Motor neuron (in vitro differentiated cells): ENCODE results near the gene TMEM132D. TPM values are rescaled to one million over a fixed set of nuclear protein-coding genes. Genes with fewer than 3 reads are reported as not detected.

ENCODE experiments used
- ATAC-seq, 8 experiments: fragments of 200-7000 bp; cut with Tn5 transposase; replicated peaks in 6 of 8; 2 replicates each; pipeline ENCODE4 v1.8.0; 2021; ENCODE audit warnings: mild to moderate bottlenecking in 8 of 8, moderate library complexity in 8 of 8
- H3K27ac ChIP-seq, 2 donors: fragments of 250-450 bp; sonication (Bioruptor Pico); 2 replicates each; pipeline ENCODE4 v1.9.0; 2021; ENCODE audit warnings: antibody characterized with exemption in 2 of 2, mild to moderate bottlenecking in 2 of 2, moderate library complexity in 1 of 2
- H3K4me1 ChIP-seq, 2 donors: fragments of 250-450 bp; sonication (Bioruptor Pico); replicated peaks in 1 of 2; 2 replicates each; pipeline ENCODE4 v1.6.1; 2021; ENCODE audit warnings: antibody characterized with exemption in 2 of 2, mild to moderate bottlenecking in 2 of 2, moderate library complexity in 1 of 2
- H3K4me3 ChIP-seq, 5 donors: fragments of 250-450 bp; sonication (Bioruptor Pico); 2 replicates each; pipeline ENCODE4 v1.9.0; 2021; ENCODE audit warnings: antibody characterized with exemption in 5 of 5, mild to moderate bottlenecking in 5 of 5, moderate library complexity in 4 of 5
- WGBS, 10 experiments: fragments of 450-650 bp; shearing (Covaris generic); methylation state at CpG; one replicate each; pipeline ENCODE4 v1.0.0; 2022; 5-methylcytosine and 5-hydroxymethylcytosine counted together
- in situ Hi-C, 9 experiments: fragments of 400-800 bp; cut with MboI; loops; one replicate each; pipeline ENCODE4 v1.15.0; 2021; ENCODE audit warnings: low sequenced_read_pairs in 9 of 9, low pct_unique_long_range_greater_than_20kb in 2 of 9; ENCODE audit not compliant: unreplicated experiment in 9 of 9
- total RNA-seq, 8 experiments: library from RNA; unstranded; fragments of 300-600 nt; gene quantifications; 2 replicates each; pipeline versions ENCODE4 v1.2.3 to v1.2.4, GENCODE V29; 2022

Gene TMEM132D
- total RNA-seq, 8 experiments from 2014 or later: 0.17 to 5.7 (median 1.5) TPM; not detected in 1

- H3K4me3 ChIP-seq: no peak overlapping the region
- H3K27ac ChIP-seq: no peak overlapping the region
- WGBS, 10 experiments: 0 to 78% (median 42%) methylated on average over 2 to 3 of the region's 4 CpGs; no CpG with 5 or more reads in 6 of the 10 experiments
- in situ Hi-C loops: no loop called here
- no peaks in the 10 kb centered on the region for H3K4me1 ChIP-seq
- no peak for ATAC-seq
Measured at GRCh38 chr12:129103231-129103630, 800.6 kb downstream of the TMEM132D start.

- ATAC-seq: peak in 1 of 8 experiments; percentile 12
- in situ Hi-C loops: no loop called here
- no peaks in the 10 kb centered on the region for H3K4me1 ChIP-seq
- H3K4me3 ChIP-seq: no peak overlapping the region
- WGBS, 10 experiments: 13 to 78% (median 56%) methylated on average over 2 to 6 of the region's 7 CpGs; no CpG with 5 or more reads in 4 of the 10 experiments
- no peak overlapping the region for H3K27ac ChIP-seq
Measured at GRCh38 chr12:129102233-129102632, 801.6 kb downstream of the TMEM132D start.

- ATAC-seq: peak in 1 of 8 experiments; percentile 54
- 35 to 100% (median 64%) methylated on average over 1 to 5 of the region's 5 CpGs for WGBS, 10 experiments
- no peak overlapping the region for H3K4me3 ChIP-seq
- in situ Hi-C loops: no loop called here
- no peak overlapping the region for H3K27ac ChIP-seq
- H3K4me1 ChIP-seq: no peaks in the 10 kb centered on the region
Measured at GRCh38 chr12:129101816-129102215, 802.0 kb downstream of the TMEM132D start.

GRCh38 chr12:129101404-129101803 lies 802.4 kb downstream of the TMEM132D start:
- 27 to 84% (median 47%) methylated on average over 1 to 5 of the region's 5 CpGs; no CpG with 5 or more reads in 2 of the 10 experiments for WGBS, 10 experiments
- in situ Hi-C loops: no loop called here
- Histone ChIP-seq H3K27ac (no peak overlapping the region), H3K4me1 (no peaks in the 10 kb centered on the region), H3K4me3 (no peak overlapping the region)
- ATAC-seq: peak in 1 of 8 experiments; percentile 84

GRCh38 chr12:129097451-129097850 lies 806.4 kb downstream of the TMEM132D start:
- no peak for ATAC-seq
- no peaks in the 10 kb centered on the region for H3K4me1 ChIP-seq
- H3K4me3 ChIP-seq: no peak overlapping the region
- 29 to 100% (median 57%) methylated on average over 1 to 3 of the region's 3 CpGs; no CpG with 5 or more reads in 1 of the 10 experiments for WGBS, 10 experiments
- in situ Hi-C loops: no loop called here
- no peak overlapping the region for H3K27ac ChIP-seq

- ATAC-seq: no peak
- Histone ChIP-seq H3K4me1 (no peaks in the 10 kb centered on the region), H3K4me3 (no peak overlapping the region), H3K27ac (no peak overlapping the region)
- in situ Hi-C loops: no loop called here
- WGBS, 10 experiments: 28 to 91% (median 59%) methylated on average over 1 to 7 of the region's 7 CpGs; no CpG with 5 or more reads in 4 of the 10 experiments
Measured at GRCh38 chr12:129096968-129097367, 806.9 kb downstream of the TMEM132D start.

- Histone ChIP-seq H3K4me1 (no peaks in the 10 kb centered on the region), H3K4me3 (no peak overlapping the region), H3K27ac (no peak overlapping the region)
- no peak for ATAC-seq
- in situ Hi-C loops: no loop called here
- 40 to 95% (median 67%) methylated on average over 1 to 8 of the region's 11 CpGs; no CpG with 5 or more reads in 3 of the 10 experiments for WGBS, 10 experiments
Measured at GRCh38 chr12:129096184-129096583, 807.6 kb downstream of the TMEM132D start.

GRCh38 chr12:129089576-129089975 lies 814.2 kb downstream of the TMEM132D start:
- Histone ChIP-seq H3K27ac (no peak overlapping the region), H3K4me3 (no peak overlapping the region), H3K4me1 (no peaks in the 10 kb centered on the region)
- in situ Hi-C loops: no loop called here
- no peak for ATAC-seq
- WGBS, 10 experiments: 0 to 100% (median 61%) methylated on average over 1 to 6 of the region's 9 CpGs; no CpG with 5 or more reads in 2 of the 10 experiments

GRCh38 chr12:129084875-129085826 lies 818.7 kb downstream of the TMEM132D start:
- in situ Hi-C loops: no loop called here
- no peak overlapping the region for H3K4me3 ChIP-seq
- no peaks in the 10 kb centered on the region for H3K4me1 ChIP-seq
- ATAC-seq: no peak
- WGBS, 10 experiments: 0 to 100% (median 62%) methylated on average over 1 to 12 of the region's 20 CpGs; no CpG with 5 or more reads in 2 of the 10 experiments
- H3K27ac ChIP-seq: no peak overlapping the region

GRCh38 chr12:129083121-129083840 lies 820.5 kb downstream of the TMEM132D start:
- ATAC-seq: no peak
- in situ Hi-C loops: no loop called here
- Histone ChIP-seq H3K27ac (no peak overlapping the region), H3K4me3 (no peak overlapping the region), H3K4me1 (no peaks in the 10 kb centered on the region)
- WGBS, 10 experiments: 20 to 51% (median 33%) methylated on average over 1 to 5 of the region's 7 CpGs; no CpG with 5 or more reads in 3 of the 10 experiments

- in situ Hi-C loops: no loop called here
- ATAC-seq: no peak
- Histone ChIP-seq H3K27ac (no peak overlapping the region), H3K4me1 (no peaks in the 10 kb centered on the region), H3K4me3 (no peak overlapping the region)
- 7 to 100% (median 40%) methylated on average over 1 to 4 of the region's 4 CpGs; no CpG with 5 or more reads in 3 of the 10 experiments for WGBS, 10 experiments
Measured at GRCh38 chr12:129082441-129082840, 821.4 kb downstream of the TMEM132D start.

GRCh38 chr12:129081755-129082250 lies 822.0 kb downstream of the TMEM132D start:
- in situ Hi-C loops: no loop called here
- 7 to 100% (median 75%) methylated on average over 1 to 10 of the region's 14 CpGs; no CpG with 5 or more reads in 3 of the 10 experiments for WGBS, 10 experiments
- no peaks in the 10 kb centered on the region for H3K4me1 ChIP-seq
- no peak overlapping the region for H3K4me3 ChIP-seq
- no peak overlapping the region for H3K27ac ChIP-seq
- ATAC-seq: no peak

GRCh38 chr12:129080821-129081220 lies 823.0 kb downstream of the TMEM132D start:
- Histone ChIP-seq H3K27ac (no peak overlapping the region), H3K4me1 (no peaks in the 10 kb centered on the region), H3K4me3 (no peak overlapping the region)
- WGBS, 10 experiments: 10 to 85% (median 53%) methylated on average over 2 to 8 of the region's 13 CpGs; no CpG with 5 or more reads in 4 of the 10 experiments
- in situ Hi-C loops: no loop called here
- ATAC-seq: no peak
